Trophoblast cell (in vitro differentiated cells and primary cell): ENCODE measurements around the gene GNG14.
A peak's percentile ranks its signal among the peaks of the same experiment; 100 is the strongest.

ENCODE experiments used
- DNase-seq, 2 donors: peaks; one replicate each; pipeline ENCODE4 v3.0.0-alpha.2; 2016
- H2AFZ ChIP-seq: 2 replicates; pipeline ENCODE4 v1.6.1; 2013; ENCODE audit warnings: low read length, moderate library complexity, mild to moderate bottlenecking; ENCODE audit not compliant: insufficient read depth, poor library complexity
- H2AK5ac ChIP-seq: 2 replicates; pipeline ENCODE4 v1.6.1; 2013; ENCODE audit warnings: mild to moderate bottlenecking, low read length
- H2BK120ac ChIP-seq: 2 replicates; pipeline ENCODE4 v1.6.1; 2013; ENCODE audit warnings: low read length, mild to moderate bottlenecking, moderate library complexity; ENCODE audit not compliant: insufficient read depth, poor library complexity
- H2BK12ac ChIP-seq: 2 replicates; pipeline ENCODE4 v1.6.1; 2013; ENCODE audit warnings: mild to moderate bottlenecking, low read length, moderate library complexity
- H2BK5ac ChIP-seq: 2 replicates; pipeline ENCODE4 v1.6.1; 2013; ENCODE audit warnings: low read length, low read depth, moderate library complexity, mild to moderate bottlenecking; ENCODE audit not compliant: poor library complexity
- H3K14ac ChIP-seq: 2 replicates; pipeline ENCODE4 v1.6.1; 2013; ENCODE audit warnings: mild to moderate bottlenecking, low read length
- H3K18ac ChIP-seq: 2 replicates; pipeline ENCODE4 v1.6.1; 2013; ENCODE audit warnings: mild to moderate bottlenecking, low read length
- H3K23ac ChIP-seq: 2 replicates; pipeline ENCODE4 v1.6.1; 2013; ENCODE audit warnings: low read length
- H3K27ac ChIP-seq: 2 replicates; pipeline ENCODE4 v1.5.1; 2013; ENCODE audit warnings: low read depth, mild to moderate bottlenecking, inconsistent platforms, low read length, moderate library complexity
- H3K27me3 ChIP-seq: 2 replicates; pipeline ENCODE4 v1.6.1; 2013; ENCODE audit warnings: inconsistent platforms, mild to moderate bottlenecking, low read length, moderate library complexity; ENCODE audit not compliant: insufficient read depth
- H3K36me3 ChIP-seq, 2 experiments: 1 replicate in 1 of 2; 2 replicates in 1 of 2; pipeline ENCODE4 v1.6.1; 2013; ENCODE audit warnings: low read length in 2 of 2, mild to moderate bottlenecking in 2 of 2, moderate library complexity in 1 of 2; ENCODE audit not compliant: insufficient read depth in 2 of 2, control insufficient read depth in 1 of 2
- H3K4ac ChIP-seq: 2 replicates; pipeline ENCODE4 v1.6.1; 2013; ENCODE audit warnings: low read depth, mild to moderate bottlenecking, low read length, moderate library complexity
- H3K4me1 ChIP-seq, 2 experiments: 1 replicate in 1 of 2; 2 replicates in 1 of 2; pipeline ENCODE4 v1.6.1; 2013; ENCODE audit warnings: low read length in 2 of 2, mild to moderate bottlenecking in 2 of 2, moderate library complexity in 1 of 2; ENCODE audit not compliant: insufficient read depth in 2 of 2, control insufficient read depth in 1 of 2
- H3K4me2 ChIP-seq: 2 replicates; pipeline ENCODE4 v1.6.1; 2013; ENCODE audit warnings: inconsistent platforms, mild to moderate bottlenecking, low read length, moderate library complexity
- H3K4me3 ChIP-seq: 2 replicates; pipeline ENCODE4 v1.5.1; 2013; ENCODE audit warnings: mild to moderate bottlenecking, low read depth, low read length, inconsistent platforms
- H3K79me1 ChIP-seq: one replicate; pipeline ENCODE4 v1.6.1; 2013; ENCODE audit warnings: low read length
- H3K79me2 ChIP-seq: 2 replicates; pipeline ENCODE4 v1.6.1; 2013; ENCODE audit warnings: low read length, mild to moderate bottlenecking; ENCODE audit not compliant: control insufficient read depth, insufficient read depth, poor library complexity
- H3K9ac ChIP-seq: 2 replicates; pipeline ENCODE4 v1.6.1; 2013; ENCODE audit warnings: mild to moderate bottlenecking, low read length
- H3K9me3 ChIP-seq: 2 replicates; pipeline ENCODE4 v1.6.1; 2013; ENCODE audit warnings: low read depth, mild to moderate bottlenecking, control low read depth, inconsistent platforms, low read length; ENCODE audit not compliant: insufficient read depth
- H4K12ac ChIP-seq: 2 replicates; pipeline ENCODE4 v1.6.1; 2013; ENCODE audit warnings: low read depth, mild to moderate bottlenecking, low read length, moderate library complexity
- H4K8ac ChIP-seq: 2 replicates; pipeline ENCODE4 v1.6.1; 2013; ENCODE audit warnings: low read depth, mild to moderate bottlenecking, low read length, moderate library complexity
- H4K91ac ChIP-seq: one replicate; pipeline ENCODE4 v1.6.1; 2013; ENCODE audit warnings: low read depth, mild to moderate bottlenecking, low read length, moderate library complexity
- WGBS: extraction: QIAGEN DNeasy Blood & Tissue Kit; methylation state at CpG from one replicate; pipeline ENCODE4 v1.1.7; 2013; ENCODE audit warnings: missing lambda C conversion rate; ENCODE audit not compliant: insufficient read length, insufficient coverage; ENCODE audit errors: extremely low coverage; 5-methylcytosine and 5-hydroxymethylcytosine counted together

The GNG14 gene

DNA sequence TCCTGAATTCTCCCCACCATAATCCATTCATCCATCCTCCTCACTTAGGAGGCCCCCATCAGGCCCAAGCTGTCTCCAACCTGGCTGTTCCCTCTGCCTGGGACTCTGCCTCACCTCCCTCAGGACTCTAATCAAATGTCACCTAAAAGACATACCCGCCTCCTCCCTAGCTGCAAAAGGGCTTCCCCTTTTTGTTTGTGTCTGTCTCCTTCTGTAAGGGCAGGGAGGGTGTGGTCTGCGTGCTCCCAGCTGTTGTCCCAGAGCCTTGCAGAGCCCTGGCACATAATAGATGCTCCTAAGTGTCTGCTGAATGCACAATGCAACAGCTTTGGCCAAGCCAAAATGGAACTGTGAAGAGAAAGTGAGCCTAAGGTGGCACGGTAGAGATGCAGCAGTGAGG, 42.3 kb downstream of the GNG14 start:
- no peak overlapping the region for H3K4ac ChIP-seq
- no peak overlapping the region for H3K27ac ChIP-seq
- H3K18ac ChIP-seq, result no peak overlapping the region
- no peak for DNase-seq
- H3K79me1 ChIP-seq, result peaks cover 7% of the 10 kb centered on the region
- no peak overlapping the region for H4K8ac ChIP-seq
- no peaks in the 10 kb centered on the region for H3K27me3 ChIP-seq
- H4K12ac ChIP-seq, result no peak overlapping the region
- H3K36me3 ChIP-seq, result peaks cover 36 to 39% of the 10 kb centered on the region in 2 experiments
- no peak overlapping the region for H2AFZ ChIP-seq
- H3K4me2 ChIP-seq, result no peak overlapping the region
- no CpG with 5 or more reads among the region's 3 CpGs for WGBS
- peaks cover 22% of the 10 kb centered on the region for H3K79me2 ChIP-seq
- H2BK5ac ChIP-seq, result no peak overlapping the region
- H3K23ac ChIP-seq, result no peak overlapping the region
- no peak overlapping the region for H2AK5ac ChIP-seq
- H4K91ac ChIP-seq, result no peak overlapping the region
- H3K4me3 ChIP-seq, result no peak overlapping the region
- H3K14ac ChIP-seq, result no peak overlapping the region
- H3K4me1 ChIP-seq, result peaks cover 2 to 9% of the 10 kb centered on the region in 2 experiments
- H2BK120ac ChIP-seq, result no peak overlapping the region
- H3K9me3 ChIP-seq, result peaks cover 2% of the 10 kb centered on the region
- H2BK12ac ChIP-seq, result no peak overlapping the region
- H3K9ac ChIP-seq, result no peak overlapping the region

DNA sequence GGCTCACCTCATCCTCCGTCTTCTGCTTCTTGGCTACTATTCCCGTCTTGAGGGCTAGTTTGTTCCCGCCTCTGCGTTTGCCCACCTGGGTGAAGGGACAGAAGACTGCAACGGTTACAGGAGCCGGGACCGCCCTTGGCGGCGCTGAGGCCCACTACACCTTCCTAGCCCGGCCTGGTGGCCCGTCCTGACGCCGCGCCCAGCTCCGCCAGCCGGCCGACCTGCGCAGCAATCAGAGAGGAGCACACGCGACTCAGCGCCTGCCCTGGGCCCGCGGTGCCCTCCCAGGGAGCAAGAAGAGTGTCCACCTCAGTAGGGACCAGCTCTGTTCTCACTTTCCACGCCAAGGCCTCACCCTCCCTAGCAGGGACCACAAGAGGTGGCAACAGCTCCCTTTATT, 43.5 kb downstream of the GNG14 start:
- Histone ChIP-seq H4K8ac (no peak overlapping the region), H3K4me2 (no peak overlapping the region), H3K18ac (no peak overlapping the region), H3K9me3 (peaks cover 4% of the 10 kb centered on the region), H2BK120ac (no peak overlapping the region), H3K23ac (no peak overlapping the region), H3K27ac (no peak overlapping the region), H4K12ac (no peak overlapping the region), H2AFZ (no peak overlapping the region), H3K4me1 (peaks cover 2 to 11% of the 10 kb centered on the region in 2 experiments), H3K4ac (peak overlapping the region; percentile 13), H3K9ac (no peak overlapping the region), H3K27me3 (no peaks in the 10 kb centered on the region), H3K14ac (no peak overlapping the region), H2BK12ac (no peak overlapping the region), H2AK5ac (no peak overlapping the region), H3K79me2 (peaks cover 22% of the 10 kb centered on the region), H4K91ac (no peak overlapping the region), H2BK5ac (no peak overlapping the region), H3K79me1 (peaks cover 7% of the 10 kb centered on the region), H3K36me3 (peaks cover 36 to 39% of the 10 kb centered on the region in 2 experiments), H3K4me3 (no peak overlapping the region)
- WGBS, result no CpG with 5 or more reads among the region's 24 CpGs
- DNase-seq, result no peak

DNA sequence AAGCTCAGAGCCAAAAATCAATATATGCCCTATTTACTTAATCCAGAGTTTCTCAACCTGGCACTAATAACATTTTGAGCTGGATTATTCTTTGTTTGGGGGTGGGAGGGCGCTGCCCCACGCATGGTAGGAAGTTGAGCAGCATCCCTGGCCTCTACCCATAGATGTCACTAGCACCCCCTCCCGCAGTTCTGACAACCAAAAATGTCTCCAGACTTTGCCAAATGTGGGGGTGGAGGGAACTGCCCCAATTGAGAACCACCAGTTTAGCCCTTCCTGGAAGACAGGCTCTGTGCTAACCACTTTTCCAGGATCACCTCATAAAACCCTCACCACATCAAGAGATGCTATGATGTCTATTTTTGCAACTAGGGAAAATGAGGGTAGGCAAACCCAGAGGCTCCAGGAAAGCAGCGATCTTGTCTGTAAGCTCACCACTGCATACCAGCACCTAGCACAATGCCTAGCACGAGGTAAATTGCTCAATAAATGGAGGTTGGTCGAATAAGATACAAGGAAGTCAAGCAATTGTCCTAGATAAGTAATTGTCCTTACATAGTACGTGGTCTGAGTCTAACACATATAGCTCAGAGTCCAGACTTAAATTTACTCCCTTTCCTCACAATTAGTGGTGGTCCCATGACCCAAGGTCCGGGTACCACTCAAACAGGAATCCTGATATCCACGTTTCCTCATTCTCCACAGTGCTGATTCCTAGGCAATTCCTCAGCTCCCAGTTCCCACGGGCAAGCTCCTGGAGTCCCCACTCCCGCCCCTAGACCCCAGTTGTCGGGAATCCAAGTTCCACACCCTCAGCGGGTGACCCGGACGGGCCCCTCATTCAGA, 45.8 kb downstream of the GNG14 start:
- Histone ChIP-seq H3K9ac (peak overlapping the region; percentile 97), H3K18ac (peak overlapping the region; percentile 98), H3K79me2 (peaks cover 26% of the 10 kb centered on the region), H2BK5ac (peak overlapping the region; percentile 97), H2AK5ac (peak overlapping the region; percentile 90), H2BK120ac (peak overlapping the region; percentile 89), H3K23ac (no peak overlapping the region), H3K14ac (peak overlapping the region; percentile 99), H4K12ac (peak overlapping the region; percentile 98), H3K79me1 (peaks cover 11% of the 10 kb centered on the region), H3K27me3 (no peaks in the 10 kb centered on the region), H2AFZ (no peak overlapping the region), H2BK12ac (no peak overlapping the region), H3K27ac (peak overlapping the region; percentile 85), H3K4me1 (peaks cover 8 to 18% of the 10 kb centered on the region in 2 experiments), H3K4ac (peak overlapping the region; percentile 100), H4K8ac (peak overlapping the region; percentile 99), H4K91ac (peak overlapping the region; percentile 98), H3K4me2 (peak overlapping the region; percentile 83), H3K36me3 (peaks cover 34 to 35% of the 10 kb centered on the region in 2 experiments), H3K9me3 (peaks cover 2% of the 10 kb centered on the region), H3K4me3 (peak overlapping the region; percentile 97)
- no CpG with 5 or more reads among the region's 15 CpGs for WGBS
- DNase-seq, result peak; percentile 76 to 86

DNA sequence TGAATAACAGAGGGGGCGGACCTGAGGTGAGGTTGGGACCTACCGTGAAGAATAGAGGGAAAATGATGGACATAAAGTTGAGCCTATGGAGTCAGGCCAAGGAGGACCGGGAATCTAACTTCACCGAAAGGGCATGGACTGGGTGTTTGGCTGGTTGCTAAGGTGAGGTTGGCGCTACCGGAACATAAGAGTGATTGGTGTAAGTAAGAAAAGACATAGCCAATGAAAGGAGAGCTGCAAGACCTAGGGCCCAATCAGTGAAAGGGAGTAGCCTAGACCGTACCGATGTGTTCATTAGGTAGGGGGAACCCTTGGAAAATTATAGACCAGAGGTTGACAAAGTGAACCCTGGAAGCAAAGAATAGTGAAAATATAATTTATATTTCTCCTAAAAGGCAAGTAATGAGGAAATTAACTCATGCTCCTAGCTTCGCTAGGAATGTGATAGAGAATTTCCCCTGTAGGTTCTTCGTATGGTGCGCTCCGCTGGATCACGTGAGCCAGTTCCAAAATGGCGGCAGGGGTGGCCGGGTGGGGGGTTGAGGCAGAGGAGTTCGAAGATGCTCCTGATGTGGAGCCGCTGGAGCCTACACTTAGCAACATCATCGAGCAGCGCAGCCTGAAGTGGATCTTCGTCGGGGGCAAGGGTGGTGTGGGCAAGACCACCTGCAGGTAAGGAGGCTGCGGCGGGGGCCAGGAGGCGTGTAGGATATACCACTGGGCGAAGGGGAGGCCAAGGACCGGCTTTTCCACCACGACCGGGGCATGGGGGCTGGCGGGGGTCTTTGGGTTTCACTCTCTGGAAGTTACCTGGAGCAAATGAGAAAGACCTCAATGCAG, 49.4 kb downstream of the GNG14 start, which contains the start of gene GET3:
TSS of gene GET3 (plus strand) at position 503 of the 840 bp plus-strand sequence. CDS start at position 512, 9 bp downstream.
- H3K79me1 ChIP-seq, result peaks cover 11% of the 10 kb centered on the region

More for the DNA sequence above, 49.4 kb downstream of the GNG14 start, which contains the start of gene GET3:
- no CpG with 5 or more reads among the region's 29 CpGs for WGBS
- H2AK5ac ChIP-seq, result peak within 1 kb of the TSS; percentile 89
- peak within 1 kb of the TSS; percentile 83 for H4K91ac ChIP-seq
- peak within 1 kb of the TSS; percentile 71 for H3K18ac ChIP-seq
- H3K79me2 ChIP-seq, result peaks cover 24% of the 10 kb centered on the region
- no peaks in the 10 kb centered on the region for H3K27me3 ChIP-seq
- H3K9ac ChIP-seq, result peak within 1 kb of the TSS; percentile 86
- H3K4me1 ChIP-seq, result peaks cover 8 to 18% of the 10 kb centered on the region in 2 experiments
- H3K23ac ChIP-seq, result no peak within 1 kb of the TSS
- peak within 1 kb of the TSS; percentile 76 for H3K4me2 ChIP-seq
- peak within 1 kb of the TSS; percentile 94 for H4K12ac ChIP-seq
- H2AFZ ChIP-seq, result peak within 1 kb of the TSS; percentile 85
- peak within 1 kb of the TSS; percentile 77 for H3K14ac ChIP-seq
- peak; percentile 99 for DNase-seq
- H3K4ac ChIP-seq, result peak within 1 kb of the TSS; percentile 53
- peaks cover 2% of the 10 kb centered on the region for H3K9me3 ChIP-seq
- peak within 1 kb of the TSS; percentile 95 for H4K8ac ChIP-seq
- peak within 1 kb of the TSS; percentile 67 for H2BK5ac ChIP-seq
- peak within 1 kb of the TSS; percentile 71 for H3K27ac ChIP-seq
- no peak within 1 kb of the TSS for H2BK12ac ChIP-seq
- H2BK120ac ChIP-seq, result no peak within 1 kb of the TSS
- H3K4me3 ChIP-seq, result peak within 1 kb of the TSS; percentile 97
- H3K36me3 ChIP-seq, result peaks cover 14 to 21% of the 10 kb centered on the region in 2 experiments
